SK-N-SH (cell line): ENCODE data around the gene IL16. TPM values are rescaled to one million over a fixed set of nuclear protein-coding genes. Genes with fewer than 3 reads are reported as not detected.

Experiments
- CTCF ChIA-PET: fragments of 300-600, 350-600 bp; formaldehyde crosslinking; extraction: SDS; loops from one replicate; lab custom pipeline; 2021; lab: Yijun Ruan, JAX
- POLR2A ChIA-PET: fragments of 350-600 bp; sonication (Branson Sonifier 250); formaldehyde crosslinking; extraction: SDS; loops from one replicate; lab custom pipeline; 2020; ENCODE audit warnings: antibody characterized with exemption, inconsistent platforms; lab: Yijun Ruan, JAX
- DNase-seq: peaks from one replicate; pipeline ENCODE4 v3.0.0; 2012
- H2AFZ ChIP-seq: fragments of 200-600 bp; sonication (generic); 2 replicates; pipeline ENCODE4 v1.8.1; 2016; ENCODE audit warnings: antibody characterized with exemption, mild to moderate bottlenecking, low read depth
- H3F3A ChIP-seq: fragments of 200-600 bp; sonication (generic); replicated peaks from 2 replicates; pipeline ENCODE3; 2016; ENCODE audit warnings: antibody characterized with exemption, mild to moderate bottlenecking; ENCODE audit not compliant: insufficient read depth
- H3K27ac ChIP-seq, 2 experiments: fragments of 200-500 bp in 1 of 2; fragments of 200-600 bp in 1 of 2; sonication (Bioruptor generic) in 1 of 2; sonication (generic), shearing (Covaris generic) in 1 of 2; 2 replicates each; pipeline versions ENCODE4 v1.5.1 to v1.6.1; 2014 to 2016; ENCODE audit warnings: low read depth in 2 of 2, inconsistent platforms in 1 of 2, low read length in 1 of 2, mild to moderate bottlenecking in 1 of 2, mixed read lengths in 1 of 2
- H3K27me3 ChIP-seq: fragments of 200-600 bp; sonication (generic), shearing (Covaris generic); 2 replicates; pipeline ENCODE4 v1.6.1; 2016; ENCODE audit warnings: mixed run types; ENCODE audit not compliant: insufficient read depth
- H3K36me3 ChIP-seq, 2 experiments: fragments of 200-500 bp in 1 of 2; fragments of 200-600 bp in 1 of 2; sonication (Bioruptor generic) in 1 of 2; sonication (generic) in 1 of 2; replicated peaks in 1 of 2; 2 replicates each; pipeline versions ENCODE3 to v1.5.1; 2014 to 2016; ENCODE audit warnings: low read length in 1 of 2, mild to moderate bottlenecking in 1 of 2; ENCODE audit not compliant: insufficient read depth in 2 of 2, control insufficient read depth in 1 of 2
- H3K4me1 ChIP-seq, 2 experiments: fragments of 200-500 bp in 1 of 2; fragments of 200-600 bp in 1 of 2; sonication (Bioruptor generic) in 1 of 2; sonication (generic), shearing (Covaris generic) in 1 of 2; 2 replicates each; pipeline versions ENCODE4 v1.5.1 to v1.6.1; 2014 to 2016; ENCODE audit warnings: low read depth in 1 of 2, low read length in 1 of 2, mixed run types in 1 of 2; ENCODE audit not compliant: insufficient read depth in 2 of 2, control insufficient read depth in 1 of 2
- H3K4me2 ChIP-seq: fragments of 200-600 bp; sonication (generic), shearing (Covaris generic); 2 replicates; pipeline ENCODE4 v1.6.1; 2017; ENCODE audit warnings: mixed run types
- H3K4me3 ChIP-seq, 2 experiments: fragments of 200-500 bp in 1 of 2; fragments of 200-600 bp in 1 of 2; sonication (Bioruptor generic) in 1 of 2; sonication (generic), shearing (Covaris generic) in 1 of 2; 2 replicates each; pipeline versions ENCODE4 v1.5.1 to v1.8.1; 2014 to 2016; ENCODE audit warnings: low read depth in 2 of 2, inconsistent platforms in 1 of 2, low read length in 1 of 2, mild to moderate bottlenecking in 1 of 2, mixed read lengths in 1 of 2, moderate library complexity in 1 of 2
- H3K79me2 ChIP-seq: fragments of 200-600 bp; sonication (generic); 2 replicates; pipeline ENCODE4 v1.8.1; 2017; ENCODE audit warnings: mild to moderate bottlenecking; ENCODE audit not compliant: insufficient read depth
- H3K9ac ChIP-seq: fragments of 200-600 bp; sonication (generic); 2 replicates; pipeline ENCODE4 v1.6.1; 2017; ENCODE audit warnings: mixed run types
- H3K9me2 ChIP-seq: fragments of 200-600 bp; sonication (generic); 2 replicates; pipeline ENCODE4 v1.6.1; 2017; ENCODE audit warnings: mixed run types
- H3K9me3 ChIP-seq: fragments of 200-600 bp; sonication (generic); 2 replicates; pipeline ENCODE4 v1.6.1; 2017; ENCODE audit warnings: mixed run types, mild to moderate bottlenecking, moderate library complexity
- H4K20me1 ChIP-seq: fragments of 200-600 bp; sonication (generic); 2 replicates; pipeline ENCODE4 v1.6.1; 2017; ENCODE audit warnings: mild to moderate bottlenecking, mixed run types; ENCODE audit not compliant: insufficient read depth
- EZH2phosphoT487 ChIP-seq: fragments of 200-600 bp; sonication (generic); IDR thresholded peaks from 2 replicates; pipeline ENCODE4 v1.6.1; 2017; ENCODE audit warnings: low read depth, mixed run types, mild to moderate bottlenecking, antibody characterized with exemption, moderate library complexity, borderline replicate concordance
- FOSL2 ChIP-seq: IDR thresholded peaks from 2 replicates; pipeline ENCODE4 v1.4.0; 2012; ENCODE audit warnings: low read depth, mild to moderate bottlenecking, moderate library complexity, borderline replicate concordance
- FOXM1 ChIP-seq: IDR thresholded peaks from 2 replicates; pipeline ENCODE4 v1.4.0; 2012; ENCODE audit warnings: low read depth, mild to moderate bottlenecking
- GABPA ChIP-seq: IDR thresholded peaks from 2 replicates; pipeline ENCODE4 v1.4.0; 2012; ENCODE audit warnings: low read depth, mild to moderate bottlenecking
- GATA2 ChIP-seq: sonication (generic); formaldehyde crosslinking; IDR thresholded peaks from 2 replicates; pipeline ENCODE4 v1.5.0; 2020; ENCODE audit warnings: mild to moderate bottlenecking, missing genetic modification reagents
- JUND ChIP-seq: IDR thresholded peaks from 2 replicates; pipeline ENCODE4 v1.4.0; 2012
- MAX ChIP-seq: IDR thresholded peaks from 2 replicates; pipeline ENCODE4 v1.4.0; 2012; ENCODE audit warnings: low read depth
- RAD21 ChIP-seq: IDR thresholded peaks from 2 replicates; pipeline ENCODE4 v1.6.1; 2012; ENCODE audit warnings: mild to moderate bottlenecking, low read length
- RCOR1 ChIP-seq: fragments of 150-350 bp; IDR thresholded peaks from 2 replicates; pipeline ENCODE4 v1.6.1; 2017; ENCODE audit warnings: antibody characterized with exemption, low read length
- RXRA ChIP-seq: IDR thresholded peaks from 2 replicates; pipeline ENCODE4 v1.4.0; 2012; ENCODE audit warnings: low read depth, mild to moderate bottlenecking, borderline replicate concordance
- TCF12 ChIP-seq: IDR thresholded peaks from 2 replicates; pipeline ENCODE4 v1.4.0; 2012
- USF2 ChIP-seq: fragments of 150-350 bp; IDR thresholded peaks from 2 replicates; pipeline ENCODE4 v1.6.1; 2017; ENCODE audit warnings: antibody characterized with exemption, low read length, low read depth, borderline replicate concordance
- WGBS: methylation state at CpG from one replicate; pipeline ENCODE4 v1.1.6; 2017; ENCODE audit warnings: low lambda C conversion rate; 5-methylcytosine and 5-hydroxymethylcytosine counted together
- polyA plus RNA-seq, 3 experiments: library from polyadenylated mRNA; depleted of rRNA; stranded (reverse); fragments of >200 nt; gene quantifications; 2 replicates each; pipeline ENCODE4 v1.2.3, GENCODE V29; 2012
- TF ChIP-seq, protein P1 (sequence below): IDR thresholded peaks from 2 replicates; pipeline ENCODE4; 2012
- TF ChIP-seq, protein P2 (sequence below): IDR thresholded peaks from 2 replicates; pipeline ENCODE4 v1.4.0; 2012; ENCODE audit warnings: low read depth, borderline replicate concordance
- TF ChIP-seq, protein P3 (sequence below): fragments of 200-600 bp; sonication (generic); IDR thresholded peaks from 2 replicates; pipeline ENCODE4 v1.6.1; 2017; ENCODE audit warnings: antibody characterized with exemption, mild to moderate bottlenecking, moderate library complexity

IL16 gene
- polyA plus RNA-seq, 1 of the 3 experiments (the other 2 are of a cell fraction), result not detected

DNA sequence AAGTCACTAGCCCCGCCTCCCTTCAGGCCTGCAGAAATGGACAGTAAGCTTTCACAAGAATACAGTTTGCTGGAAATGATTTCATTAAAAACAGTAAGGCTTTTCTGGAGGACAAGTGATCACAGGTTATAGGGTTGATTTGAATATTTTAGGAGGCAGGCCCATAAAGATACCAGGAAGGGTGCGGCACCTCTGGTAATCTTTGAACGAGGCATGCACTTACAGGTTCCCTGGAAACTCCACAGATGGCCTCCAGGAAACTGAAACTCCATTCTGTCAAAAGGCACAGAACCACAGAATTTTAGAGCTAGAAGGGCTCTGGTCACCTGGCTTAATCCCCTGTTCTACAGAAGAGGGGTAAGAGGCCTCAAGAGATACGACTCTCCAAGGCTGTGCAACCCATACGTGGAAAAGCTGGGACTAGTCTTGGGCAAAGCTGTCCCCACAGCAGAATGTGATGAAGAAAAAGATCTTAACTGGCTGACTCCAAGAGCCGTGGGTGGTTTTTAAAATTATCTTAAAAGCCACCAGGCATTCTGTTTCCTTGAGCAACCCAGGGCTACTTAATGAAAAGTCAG lies 126.1 kb downstream of the IL16 start:
- Histone ChIP-seq H3K36me3 (no peaks in the 10 kb centered on the region), H4K20me1 (no peaks in the 10 kb centered on the region), H3K4me2 (peak overlapping the region; percentile 86; the same call in 1 of the 2 replicates), H3K79me2 (no peaks in the 10 kb centered on the region), H3K27ac (no peak overlapping the region), H3F3A (peaks cover 9% of the 10 kb centered on the region), H3K4me1 (peaks cover 0 to 5% of the 10 kb centered on the region in 2 experiments; a peak in 1 of 4 replicates), H3K9me2 (no peaks in the 10 kb centered on the region), H2AFZ (no peak overlapping the region), H3K27me3 (no peaks in the 10 kb centered on the region), H3K4me3 (no peak overlapping the region), H3K9me3 (no peaks in the 10 kb centered on the region), H3K9ac (no peak overlapping the region)
- POLR2A ChIA-PET, result no interaction called here
- CTCF ChIA-PET, result interaction anchor here (1.5 kb wide), 1 partner anchor 47 kb away, joined by 4 read pairs; no protein-coding TSS in a partner anchor
- TF ChIP-seq USF2 (no peak), JUND (no peak), EZH2phosphoT487 (no peak), MAX (no peak), RCOR1 (no peak), RAD21 (no peak), GABPA (no peak), FOXM1 (no peak), GATA2 (CRISPR knock-in tag) (no peak), FOSL2 (no peak), RXRA (no peak)
- TF ChIP-seq, protein P1, sequence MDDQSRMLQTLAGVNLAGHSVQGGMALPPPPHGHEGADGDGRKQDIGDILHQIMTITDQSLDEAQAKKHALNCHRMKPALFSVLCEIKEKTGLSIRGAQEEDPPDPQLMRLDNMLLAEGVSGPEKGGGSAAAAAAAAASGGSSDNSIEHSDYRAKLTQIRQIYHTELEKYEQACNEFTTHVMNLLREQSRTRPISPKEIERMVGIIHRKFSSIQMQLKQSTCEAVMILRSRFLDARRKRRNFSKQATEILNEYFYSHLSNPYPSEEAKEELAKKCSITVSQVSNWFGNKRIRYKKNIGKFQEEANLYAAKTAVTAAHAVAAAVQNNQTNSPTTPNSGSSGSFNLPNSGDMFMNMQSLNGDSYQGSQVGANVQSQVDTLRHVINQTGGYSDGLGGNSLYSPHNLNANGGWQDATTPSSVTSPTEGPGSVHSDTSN, result no peak
- TF ChIP-seq, protein P2, sequence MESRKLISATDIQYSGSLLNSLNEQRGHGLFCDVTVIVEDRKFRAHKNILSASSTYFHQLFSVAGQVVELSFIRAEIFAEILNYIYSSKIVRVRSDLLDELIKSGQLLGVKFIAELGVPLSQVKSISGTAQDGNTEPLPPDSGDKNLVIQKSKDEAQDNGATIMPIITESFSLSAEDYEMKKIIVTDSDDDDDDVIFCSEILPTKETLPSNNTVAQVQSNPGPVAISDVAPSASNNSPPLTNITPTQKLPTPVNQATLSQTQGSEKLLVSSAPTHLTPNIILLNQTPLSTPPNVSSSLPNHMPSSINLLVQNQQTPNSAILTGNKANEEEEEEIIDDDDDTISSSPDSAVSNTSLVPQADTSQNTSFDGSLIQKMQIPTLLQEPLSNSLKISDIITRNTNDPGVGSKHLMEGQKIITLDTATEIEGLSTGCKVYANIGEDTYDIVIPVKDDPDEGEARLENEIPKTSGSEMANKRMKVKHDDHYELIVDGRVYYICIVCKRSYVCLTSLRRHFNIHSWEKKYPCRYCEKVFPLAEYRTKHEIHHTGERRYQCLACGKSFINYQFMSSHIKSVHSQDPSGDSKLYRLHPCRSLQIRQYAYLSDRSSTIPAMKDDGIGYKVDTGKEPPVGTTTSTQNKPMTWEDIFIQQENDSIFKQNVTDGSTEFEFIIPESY, result no peak
- DNase-seq, result no peak
- WGBS, result 86% methylated on average over 6 of the region's 6 CpGs

DNA sequence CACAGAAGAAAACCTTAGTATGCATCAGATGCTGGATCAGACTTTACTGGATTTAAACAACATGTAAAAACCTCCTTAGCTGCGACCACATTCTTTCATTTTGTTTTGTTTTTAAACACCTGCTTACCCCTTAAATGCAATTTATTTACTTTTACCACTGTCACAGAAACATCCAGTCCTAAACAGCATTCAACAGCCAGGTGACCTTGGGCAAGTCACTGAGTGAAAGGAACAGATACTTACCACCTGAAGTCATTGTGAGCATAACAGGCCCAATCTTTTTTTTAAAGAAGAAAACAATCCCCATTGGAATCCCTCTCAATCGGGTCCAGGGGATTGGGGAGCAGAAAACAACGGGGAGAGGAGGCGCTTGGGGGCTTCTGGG lies 126.9 kb downstream of the IL16 start:
- H3K27me3 ChIP-seq, result no peaks in the 10 kb centered on the region
- WGBS, result 17% methylated on average over 3 of the region's 4 CpGs
- TF ChIP-seq, protein P3, sequence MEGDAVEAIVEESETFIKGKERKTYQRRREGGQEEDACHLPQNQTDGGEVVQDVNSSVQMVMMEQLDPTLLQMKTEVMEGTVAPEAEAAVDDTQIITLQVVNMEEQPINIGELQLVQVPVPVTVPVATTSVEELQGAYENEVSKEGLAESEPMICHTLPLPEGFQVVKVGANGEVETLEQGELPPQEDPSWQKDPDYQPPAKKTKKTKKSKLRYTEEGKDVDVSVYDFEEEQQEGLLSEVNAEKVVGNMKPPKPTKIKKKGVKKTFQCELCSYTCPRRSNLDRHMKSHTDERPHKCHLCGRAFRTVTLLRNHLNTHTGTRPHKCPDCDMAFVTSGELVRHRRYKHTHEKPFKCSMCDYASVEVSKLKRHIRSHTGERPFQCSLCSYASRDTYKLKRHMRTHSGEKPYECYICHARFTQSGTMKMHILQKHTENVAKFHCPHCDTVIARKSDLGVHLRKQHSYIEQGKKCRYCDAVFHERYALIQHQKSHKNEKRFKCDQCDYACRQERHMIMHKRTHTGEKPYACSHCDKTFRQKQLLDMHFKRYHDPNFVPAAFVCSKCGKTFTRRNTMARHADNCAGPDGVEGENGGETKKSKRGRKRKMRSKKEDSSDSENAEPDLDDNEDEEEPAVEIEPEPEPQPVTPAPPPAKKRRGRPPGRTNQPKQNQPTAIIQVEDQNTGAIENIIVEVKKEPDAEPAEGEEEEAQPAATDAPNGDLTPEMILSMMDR, result no peak
- TF ChIP-seq USF2 (no peak), TCF12 (no peak)
- TF ChIP-seq, all 33 proteins: peak for 0
- no peak for DNase-seq
- Histone ChIP-seq H3K36me3 (no peaks in the 10 kb centered on the region), H3F3A (peaks cover 14% of the 10 kb centered on the region), H3K4me2 (peak overlapping the region; percentile 86), H4K20me1 (no peaks in the 10 kb centered on the region), H3K4me3 (peak overlapping the region; percentile 80 to 82), H3K9me3 (no peaks in the 10 kb centered on the region), H3K79me2 (no peaks in the 10 kb centered on the region), H3K9me2 (no peaks in the 10 kb centered on the region), H3K27ac (peak overlapping the region in 1 of 2 experiments; percentile 34; a peak in 1 of 4 replicates), H3K4me1 (peaks cover 4 to 5% of the 10 kb centered on the region in 2 experiments; a peak in 2 of 4 replicates), H2AFZ (peak overlapping the region; percentile 100), H3K9ac (peak overlapping the region; percentile 72)
- ChIA-PET CTCF (interaction anchor here (1.3 kb wide), 1 partner anchor 33 kb away, joined by 4 read pairs; no protein-coding TSS in a partner anchor), POLR2A (interaction anchor here (0.8 to 1.0 kb wide), 2 partner anchors 12 to 43 kb away, joined by 3 read pairs; no protein-coding TSS in a partner anchor)
